NOMO-1 (cell line): ENCODE results near the gene RABL6.

ENCODE experiments used
- DNase-seq, 2 experiments: peaks; one replicate each; lab custom pipeline; 2025; ENCODE audit not compliant: unreplicated experiment in 2 of 2; lab: John Stamatoyannopoulos, UW

Gene RABL6

DNA sequence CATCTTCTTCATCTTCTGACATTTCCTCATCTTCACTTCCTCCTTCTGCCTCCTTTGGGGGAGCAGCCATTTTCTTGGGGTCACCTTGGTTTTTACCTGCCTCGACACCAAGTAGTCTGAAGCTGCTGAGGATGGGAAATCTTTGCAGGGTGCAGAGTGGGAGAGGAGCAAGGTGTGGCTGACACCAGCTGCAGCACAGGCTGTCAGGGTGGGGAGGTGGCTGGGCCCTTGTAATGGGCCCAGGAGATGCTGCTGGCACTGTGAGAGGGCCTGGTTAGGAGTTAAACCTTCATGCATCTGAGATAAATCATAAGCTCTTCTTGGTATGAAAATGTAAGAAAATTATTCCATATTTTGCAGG, 7.7 kb downstream of the RABL6 start:
- DNase-seq: no peak

GRCh38 chr9:136820971-136821825, 13.4 kb downstream of the RABL6 start:
- no peak for DNase-seq

GRCh38 chr9:136821826-136822544, 14.2 kb downstream of the RABL6 start:
- DNase-seq: no peak

GRCh38 chr9:136823136-136824046, 15.6 kb downstream of the RABL6 start:
- DNase-seq: no peak

DNA sequence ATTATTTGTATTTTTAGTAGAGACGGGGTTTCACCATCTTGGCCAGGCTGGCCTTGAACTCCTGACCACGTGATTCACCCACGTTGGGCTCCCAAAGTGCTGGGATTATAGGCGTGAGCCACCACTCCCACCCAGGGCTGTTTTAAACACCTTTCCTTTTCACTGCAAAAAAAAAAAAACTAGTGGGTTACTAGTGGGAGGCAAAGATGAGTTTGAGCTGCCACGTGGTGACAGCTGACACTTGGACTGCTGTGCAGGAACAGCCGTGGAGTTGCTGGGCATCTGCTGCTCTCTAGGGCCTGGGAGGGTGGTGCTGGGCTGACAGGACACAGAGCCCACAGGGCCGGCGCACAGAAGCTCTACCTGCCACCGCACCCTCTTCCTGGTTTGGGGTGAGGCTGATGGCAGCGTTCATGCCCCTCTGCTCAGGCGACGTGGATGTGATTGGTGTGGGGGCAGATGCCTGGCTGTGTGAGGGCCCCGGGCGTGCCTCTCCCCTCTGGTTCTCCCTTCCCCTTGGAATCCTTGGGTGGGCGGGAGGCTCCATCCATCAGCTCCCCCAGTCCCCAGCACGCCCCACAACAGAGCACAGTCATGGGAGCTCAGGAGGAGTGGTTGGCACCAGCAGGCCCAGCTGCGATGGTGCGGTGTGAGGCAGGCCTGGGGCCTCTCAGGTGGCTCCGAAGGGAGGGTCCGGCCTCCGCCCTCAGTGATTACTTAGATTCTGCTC, 16.9 kb downstream of the RABL6 start:
- DNase-seq: no peak

DNA sequence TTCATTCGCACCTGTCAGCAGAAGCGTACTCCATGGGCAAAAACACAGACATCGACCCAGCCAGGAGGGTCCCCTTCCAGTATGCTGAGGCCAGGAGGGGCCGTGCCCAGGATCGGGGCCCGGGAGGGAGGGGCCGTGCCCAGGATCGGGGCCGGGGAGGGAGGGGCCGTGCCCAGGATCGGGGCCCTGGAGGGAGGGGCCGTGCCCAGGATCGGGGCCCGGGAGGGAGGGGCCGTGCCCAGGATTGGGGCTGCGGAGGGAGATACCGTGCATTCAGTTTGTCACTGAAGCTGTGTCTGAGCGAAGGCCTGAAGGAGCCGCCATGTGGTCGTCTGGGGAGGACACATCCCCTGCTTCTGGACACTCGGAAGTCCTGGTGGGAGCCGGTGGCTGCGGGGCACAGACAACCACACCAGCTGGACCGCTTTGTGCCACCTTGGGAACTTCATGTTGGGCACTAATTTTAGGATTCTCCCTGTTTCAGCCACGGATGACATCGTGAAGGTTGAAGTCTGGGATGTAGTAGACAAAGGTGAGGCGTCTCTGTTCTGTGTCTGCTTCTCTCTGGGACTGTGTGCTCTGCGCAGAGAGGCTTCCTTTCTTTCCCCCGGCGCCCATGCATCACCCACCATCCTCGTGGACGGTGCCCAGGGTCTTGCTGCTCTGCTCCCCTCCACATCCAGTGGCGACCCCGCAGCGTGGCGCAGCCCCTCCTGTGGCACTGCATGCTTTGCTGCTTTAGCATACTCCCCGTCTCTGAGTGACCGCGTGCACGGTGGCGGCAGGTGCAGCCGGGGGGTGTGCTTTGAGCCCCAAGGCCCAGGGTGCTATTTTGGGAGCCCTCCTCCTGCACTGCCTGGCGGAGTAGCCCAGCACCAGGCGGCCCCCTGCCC, 17.8 kb downstream of the RABL6 start:
- DNase-seq: no peak

- DNase-seq: no peak
These were observed 18.4 kb downstream of the RABL6 start for GRCh38 chr9:136826188-136826541.

- DNase-seq: no peak
These were observed 19.2 kb downstream of the RABL6 start for GRCh38 chr9:136826703-136827582.

GRCh38 chr9:136827794-136828473, 20.2 kb downstream of the RABL6 start:
- DNase-seq: no peak

- DNase-seq: no peak
These were observed 20.9 kb downstream of the RABL6 start for GRCh38 chr9:136828474-136829140.

DNA sequence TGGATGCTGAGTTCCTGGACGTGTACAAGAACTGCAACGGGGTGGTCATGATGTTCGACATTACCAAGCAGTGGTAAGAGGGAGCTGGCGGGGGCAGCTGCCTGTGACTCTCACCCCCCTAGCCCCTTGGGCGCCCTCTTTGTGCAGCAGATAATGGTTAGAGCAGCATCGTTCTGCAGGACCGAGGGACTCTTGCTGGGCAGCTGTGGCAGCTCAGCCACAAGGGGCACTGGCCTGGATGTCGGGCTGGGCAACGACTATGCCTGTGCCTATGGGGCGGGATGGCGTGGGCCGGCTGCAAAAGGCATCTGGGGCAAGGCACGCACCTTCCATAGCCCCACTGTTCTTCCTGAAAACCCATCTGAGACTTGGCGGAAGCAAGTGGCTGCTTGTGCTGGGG, 21.7 kb downstream of the RABL6 start:
- no peak for DNase-seq

DNA sequence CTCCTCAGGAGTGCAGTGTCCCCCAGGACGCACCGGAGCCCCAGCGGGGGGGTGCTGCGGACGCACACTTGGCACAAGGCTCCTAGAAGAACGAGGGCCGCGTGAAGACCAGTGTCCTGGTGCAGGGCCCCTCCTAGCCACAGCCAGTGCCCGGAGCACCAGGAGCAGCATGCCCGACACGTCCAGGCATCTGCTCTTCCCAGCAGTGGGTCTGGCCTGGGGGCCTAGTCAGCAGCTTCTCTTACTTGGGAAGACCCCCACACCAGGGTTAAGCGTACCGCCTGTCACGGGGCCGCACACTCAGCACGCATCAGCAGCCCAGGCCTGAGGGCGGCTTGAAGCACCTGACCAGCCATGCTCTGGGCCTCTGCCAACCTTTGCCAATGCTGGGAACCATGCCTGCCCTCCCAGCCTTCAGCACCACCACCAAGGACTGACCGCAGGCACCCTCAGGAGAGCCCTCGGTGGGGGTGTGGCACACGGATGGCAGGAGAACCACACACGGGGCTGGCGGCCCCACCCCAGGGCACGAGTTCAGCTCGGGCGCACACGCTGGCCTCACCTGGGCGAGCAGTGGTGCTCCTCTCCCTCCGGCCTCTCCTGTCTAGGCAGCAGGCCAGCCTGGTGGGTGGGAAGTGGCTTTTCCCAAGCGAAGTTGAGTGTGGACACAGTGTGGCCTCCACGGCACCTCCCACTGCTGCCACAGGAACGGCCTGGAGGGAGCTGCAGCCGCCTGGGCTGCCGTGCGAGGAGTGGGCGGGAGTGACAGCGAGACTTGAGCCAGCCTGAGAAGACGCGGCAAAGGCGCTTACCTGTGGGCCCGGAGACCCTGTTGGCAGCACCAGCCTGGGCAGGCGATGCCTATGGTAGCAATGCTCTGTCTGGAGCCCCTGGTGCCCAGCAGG, 22.5 kb downstream of the RABL6 start:
- DNase-seq: no peak

DNA sequence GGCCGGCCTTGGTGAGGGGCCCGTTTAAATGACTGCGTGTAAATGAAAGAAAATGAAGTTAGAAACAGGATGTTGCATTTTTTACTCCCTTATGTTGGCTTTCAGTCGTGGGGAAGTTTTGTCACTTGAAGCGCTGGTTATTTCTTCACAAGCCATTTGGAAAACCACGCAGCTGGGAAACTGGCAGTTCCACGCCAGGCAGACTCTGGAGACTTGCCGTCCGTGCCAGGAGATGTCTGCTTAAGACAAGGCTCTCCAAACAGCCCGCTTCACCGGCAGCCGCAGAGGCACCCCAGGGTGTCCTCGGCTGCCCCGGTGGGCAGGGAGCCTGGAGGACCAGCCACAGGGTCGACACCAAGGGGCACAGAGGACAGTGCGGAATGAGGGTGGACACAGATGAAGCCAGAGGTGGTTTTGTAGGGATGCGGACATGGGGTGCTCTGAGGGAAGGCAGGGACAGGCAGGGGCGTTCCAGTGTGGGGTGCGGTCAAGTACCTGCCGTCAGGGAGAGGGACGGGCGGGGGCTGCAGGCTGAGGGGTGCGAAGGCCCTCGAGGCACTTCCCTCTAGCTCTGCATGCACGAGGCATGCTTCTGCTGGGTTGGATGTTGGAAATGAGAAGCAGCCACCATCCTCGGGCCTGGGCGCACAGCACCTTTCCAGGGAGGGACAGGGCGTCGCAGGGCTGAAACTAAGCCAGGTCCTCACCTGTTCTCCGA, 23.4 kb downstream of the RABL6 start:
- no peak for DNase-seq

GRCh38 chr9:136831720-136832104, 24.0 kb downstream of the RABL6 start:
- DNase-seq: no peak

DNA sequence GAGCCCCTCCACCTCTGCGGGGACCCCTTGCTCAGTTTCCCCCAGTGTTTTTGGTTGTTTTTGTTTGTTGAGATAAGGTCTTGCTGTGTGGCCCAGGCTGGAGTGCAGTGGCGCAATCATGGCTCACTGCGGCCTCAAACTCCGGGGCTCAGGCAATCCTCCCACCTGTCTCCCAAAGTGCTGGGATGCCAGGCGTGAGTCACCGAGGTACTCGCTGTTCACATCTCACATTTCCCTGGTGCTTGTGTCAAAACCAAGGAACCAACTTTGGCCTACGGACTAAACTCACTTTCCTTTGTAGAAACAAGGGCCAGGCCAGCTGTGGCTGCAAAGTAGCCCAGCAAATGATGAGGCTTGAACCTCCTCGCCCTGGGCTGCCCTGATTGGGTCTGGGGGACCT, 24.8 kb downstream of the RABL6 start:
- DNase-seq: no peak
